C4-2B (cell line): ENCODE measurements around the gene CSTPP1.

Source experiments
- ZFX ChIP-seq: fragments of 450-650 bp; IDR thresholded peaks from 2 replicates; pipeline ENCODE4 v1.6.1; 2017
- TF ChIP-seq, protein P1 (sequence below): fragments of 450-650 bp; conservative IDR thresholded peaks from 2 replicates; pipeline ENCODE4 v1.5.1; 2017; ENCODE audit warnings: mild to moderate bottlenecking

DNA sequence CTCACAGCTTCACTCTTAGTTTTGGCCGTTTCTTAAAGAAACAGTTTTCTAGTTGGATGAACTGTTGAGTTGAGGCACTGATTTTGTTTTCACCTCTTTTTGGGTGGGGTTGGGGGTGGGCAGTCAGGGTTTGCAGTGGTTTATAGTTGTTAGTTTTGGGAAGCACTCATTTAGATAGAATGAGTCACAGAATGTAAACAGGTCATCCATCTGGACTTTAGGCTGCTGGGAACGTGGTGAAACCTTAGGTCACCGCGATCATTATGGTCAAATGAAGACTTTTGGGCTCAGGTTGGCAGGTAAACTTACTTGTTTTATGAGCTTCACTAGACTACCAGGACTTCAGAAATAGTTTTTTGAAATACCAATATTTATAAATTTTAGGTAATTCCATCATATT lies 48.4 kb downstream of the CSTPP1 start:
- TF ChIP-seq, protein P1, sequence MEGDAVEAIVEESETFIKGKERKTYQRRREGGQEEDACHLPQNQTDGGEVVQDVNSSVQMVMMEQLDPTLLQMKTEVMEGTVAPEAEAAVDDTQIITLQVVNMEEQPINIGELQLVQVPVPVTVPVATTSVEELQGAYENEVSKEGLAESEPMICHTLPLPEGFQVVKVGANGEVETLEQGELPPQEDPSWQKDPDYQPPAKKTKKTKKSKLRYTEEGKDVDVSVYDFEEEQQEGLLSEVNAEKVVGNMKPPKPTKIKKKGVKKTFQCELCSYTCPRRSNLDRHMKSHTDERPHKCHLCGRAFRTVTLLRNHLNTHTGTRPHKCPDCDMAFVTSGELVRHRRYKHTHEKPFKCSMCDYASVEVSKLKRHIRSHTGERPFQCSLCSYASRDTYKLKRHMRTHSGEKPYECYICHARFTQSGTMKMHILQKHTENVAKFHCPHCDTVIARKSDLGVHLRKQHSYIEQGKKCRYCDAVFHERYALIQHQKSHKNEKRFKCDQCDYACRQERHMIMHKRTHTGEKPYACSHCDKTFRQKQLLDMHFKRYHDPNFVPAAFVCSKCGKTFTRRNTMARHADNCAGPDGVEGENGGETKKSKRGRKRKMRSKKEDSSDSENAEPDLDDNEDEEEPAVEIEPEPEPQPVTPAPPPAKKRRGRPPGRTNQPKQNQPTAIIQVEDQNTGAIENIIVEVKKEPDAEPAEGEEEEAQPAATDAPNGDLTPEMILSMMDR = no peak
- no peak for TF ChIP-seq ZFX
